Pancreas (tissue), 10 donors: ENCODE measurements around the gene XYLT1. TPM values are rescaled to one million over a fixed set of nuclear protein-coding genes. Genes with fewer than 3 reads are reported as not detected.

Source experiments
- ATAC-seq, 4 donors: fragments of 200-7000 bp; cut with Tn5 transposase; one replicate each; pipeline versions ENCODE4 v1.8.0 to v1.9.1; 2020; ENCODE audit warnings: mild to moderate bottlenecking in 4 of 4, moderate library complexity in 4 of 4
- DNase-seq, 6 donors: peaks; one replicate each; pipeline ENCODE4 v3.0.0-alpha.2; 2020
- FAIRE-seq: peaks from 2 replicates; lab custom pipeline; 2012; peaks lifted over from hg19 to GRCh38; lab: Jason Lieb, UNC
- H3K27ac ChIP-seq, 4 donors: fragments of 200-600 bp; sonication (generic); 1 replicate in 3 of 4; 2 replicates in 1 of 4; pipeline versions ENCODE4 v1.5.0 to v1.8.0; 2020
- H3K27me3 ChIP-seq, 4 donors: fragments of 200-600 bp; one replicate each; pipeline ENCODE4 v1.8.0; 2021
- H3K36me3 ChIP-seq, 3 donors: fragments of 200-600 bp; sonication (generic) in 1 of 3; one replicate each; pipeline versions ENCODE4 v1.5.0 to v1.8.0; 2020 to 2021
- H3K4me1 ChIP-seq, 3 donors: fragments of 200-600 bp; one replicate each; pipeline ENCODE4 v1.8.0; 2021
- H3K4me3 ChIP-seq, 4 donors: fragments of 200-600 bp; sonication (generic) in 2 of 4; one replicate each; pipeline versions ENCODE4 v1.5.0 to v1.8.0; 2020 to 2021
- H3K9me3 ChIP-seq, 4 donors: fragments of 200-600 bp; one replicate each; pipeline ENCODE4 v1.8.0; 2021
- WGBS, 2 donors: extraction: QIAGEN DNeasy Blood & Tissue Kit; methylation state at CpG; one replicate each; pipeline ENCODE4 v1.1.7; 2013; 5-methylcytosine and 5-hydroxymethylcytosine counted together
- intact Hi-C, 3 donors: fragments of 100-400 bp; cut with DNase I; formaldehyde crosslinking; loops; one replicate each; pipeline versions ENCODE4 v1.11.1 to v1.14.2; 2022
- polyA plus RNA-seq, 2 donors: library from polyadenylated mRNA; stranded (reverse); fragments of 200-250 nt; gene quantifications; one replicate each; pipeline ENCODE4 v1.2.3, GENCODE V29; 2013
- total RNA-seq, 6 donors: library from RNA; stranded (reverse); fragmentation: NEBNext Ultra II Directional in 4 of 6; extraction: Animal tissue kit (Norgen Biotek cat#: 25700) in 4 of 6; gene quantifications; one replicate each; pipeline versions ENCODE4 v1.2.1 to v1.2.4, GENCODE V29; 2021 to 2023
- TF ChIP-seq, protein P1 (sequence below), 4 donors: fragments of 200-600 bp; sonication (generic) in 3 of 4; IDR thresholded peaks; one replicate each; pipeline versions ENCODE4 v1.5.0 to v1.8.0; 2021; ENCODE audit warnings: antibody characterized with exemption in 4 of 4
- donor health status: healthy with polysubstance abuse.
- donor health status: DM: no; HTN: no; CAD: no; lungs with moderate emphysema.
- donor health status: DM: no; HTN: no; CAD: no.
- donor health status: control.
- donor health status: control.
- donor health status: Bipolar disorder and iron deficiency.
- donor health status: DM: yes; HTN: yes; CAD: no.
- donor health status: DM: no; HTN: no; CAD: no.
- donor health status: DM: no; HTN: no; CAD: no.
- donor health status: DM: yes; HTN: yes; CAD: no.

XYLT1 gene
- total and polyA plus RNA-seq, 8 donors = 1.6 to 8.2 (median 4.6) TPM

- H3K4me3 ChIP-seq = no peak overlapping the region
- H3K36me3 ChIP-seq = no peaks in the 10 kb centered on the region
- TF ChIP-seq, protein P1, sequence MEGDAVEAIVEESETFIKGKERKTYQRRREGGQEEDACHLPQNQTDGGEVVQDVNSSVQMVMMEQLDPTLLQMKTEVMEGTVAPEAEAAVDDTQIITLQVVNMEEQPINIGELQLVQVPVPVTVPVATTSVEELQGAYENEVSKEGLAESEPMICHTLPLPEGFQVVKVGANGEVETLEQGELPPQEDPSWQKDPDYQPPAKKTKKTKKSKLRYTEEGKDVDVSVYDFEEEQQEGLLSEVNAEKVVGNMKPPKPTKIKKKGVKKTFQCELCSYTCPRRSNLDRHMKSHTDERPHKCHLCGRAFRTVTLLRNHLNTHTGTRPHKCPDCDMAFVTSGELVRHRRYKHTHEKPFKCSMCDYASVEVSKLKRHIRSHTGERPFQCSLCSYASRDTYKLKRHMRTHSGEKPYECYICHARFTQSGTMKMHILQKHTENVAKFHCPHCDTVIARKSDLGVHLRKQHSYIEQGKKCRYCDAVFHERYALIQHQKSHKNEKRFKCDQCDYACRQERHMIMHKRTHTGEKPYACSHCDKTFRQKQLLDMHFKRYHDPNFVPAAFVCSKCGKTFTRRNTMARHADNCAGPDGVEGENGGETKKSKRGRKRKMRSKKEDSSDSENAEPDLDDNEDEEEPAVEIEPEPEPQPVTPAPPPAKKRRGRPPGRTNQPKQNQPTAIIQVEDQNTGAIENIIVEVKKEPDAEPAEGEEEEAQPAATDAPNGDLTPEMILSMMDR (IDR thresholded peaks at IDR 0.05) = no peak
- H3K27ac ChIP-seq = no peak overlapping the region
- H3K9me3 ChIP-seq = no peaks in the 10 kb centered on the region
- no peaks in the 10 kb centered on the region for H3K27me3 ChIP-seq
- 72 to 78% methylated on average over 5 of the region's 5 CpGs for WGBS, 2 donors
- DNase-seq (no peak), FAIRE-seq (no peak), ATAC-seq (peak in 2 of 4 donors; percentile 39 to 53)
- intact Hi-C loops = no loop called here
- peaks cover 0 to 3% (median 3%) of the 10 kb centered on the region in 3 donors for H3K4me1 ChIP-seq
Observed at GRCh38 chr16:17359788-17360390, 110.9 kb downstream of the XYLT1 start.

DNA sequence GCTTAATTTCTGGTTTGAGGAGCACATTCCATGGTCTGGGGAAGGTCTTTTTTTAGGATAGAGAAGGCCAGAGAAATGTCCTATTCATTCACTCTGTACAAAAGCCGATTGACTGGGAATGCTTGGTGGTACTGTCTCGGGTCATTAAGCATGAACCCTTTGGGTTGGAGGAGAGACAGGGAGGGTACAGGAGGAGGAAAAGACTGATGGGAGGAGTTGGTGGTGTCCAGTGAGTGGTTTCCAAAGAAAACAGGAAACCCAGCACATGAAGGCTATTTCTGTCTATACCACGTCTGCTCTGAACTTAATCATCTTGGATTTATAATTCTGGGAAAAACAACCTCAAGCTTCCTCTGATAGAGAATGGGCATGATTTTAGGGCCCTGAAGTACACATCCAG is 111.9 kb downstream of the XYLT1 start:
- no peak for FAIRE-seq

DNA sequence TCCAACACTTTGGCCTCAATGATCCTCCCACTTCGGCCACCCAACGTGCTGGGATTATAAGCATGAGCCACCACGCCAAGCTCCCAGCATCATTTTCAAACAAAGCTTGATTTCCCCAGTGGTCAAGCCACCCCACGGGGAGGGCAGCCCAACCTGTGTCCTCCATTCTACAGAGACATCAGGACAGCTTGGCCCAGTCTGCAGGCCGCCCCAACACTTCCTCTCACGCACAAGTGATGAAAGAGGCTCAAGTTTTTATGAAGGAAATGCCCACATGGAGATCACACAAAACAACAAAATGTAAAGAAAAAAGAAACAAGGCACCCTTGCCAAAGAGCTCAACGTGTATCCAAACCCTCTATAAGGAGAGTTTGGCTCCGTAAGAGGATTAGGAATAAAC is 112.4 kb downstream of the XYLT1 start:
- no peaks in the 10 kb centered on the region for H3K9me3 ChIP-seq
- intact Hi-C loops = no loop called here
- TF ChIP-seq, protein P1 (IDR thresholded peaks at IDR 0.05) = no peak
- no peak for DNase-seq
- no peaks in the 10 kb centered on the region for H3K36me3 ChIP-seq
- peaks cover 0 to 3% (median 0%) of the 10 kb centered on the region in 3 donors for H3K4me1 ChIP-seq
- H3K27ac ChIP-seq = no peak overlapping the region
- WGBS, 2 donors = 87 to 90% methylated on average over 8 of the region's 8 CpGs
- ATAC-seq = no peak
- H3K4me3 ChIP-seq = no peak overlapping the region
- no peak for FAIRE-seq
- H3K27me3 ChIP-seq = no peaks in the 10 kb centered on the region

More for the DNA sequence above, 111.9 kb downstream of the XYLT1 start:
- Histone ChIP-seq H3K4me1 (peaks cover 0 to 3% (median 0%) of the 10 kb centered on the region in 3 donors), H3K36me3 (no peaks in the 10 kb centered on the region), H3K27me3 (no peaks in the 10 kb centered on the region), H3K4me3 (no peak overlapping the region), H3K9me3 (no peaks in the 10 kb centered on the region), H3K27ac (no peak overlapping the region)
- 82 to 86% methylated on average over 3 of the region's 3 CpGs for WGBS, 2 donors
- ATAC-seq (peak in 1 of 4 donors; percentile 21), DNase-seq (no peak)
- intact Hi-C loops = no loop called here
- TF ChIP-seq, protein P1 (IDR thresholded peaks at IDR 0.05) = no peak

GRCh38 chr16:17357307-17358062 is 113.3 kb downstream of the XYLT1 start:
- Histone ChIP-seq H3K4me3 (no peak overlapping the region), H3K27ac (no peak overlapping the region), H3K27me3 (no peaks in the 10 kb centered on the region), H3K36me3 (no peaks in the 10 kb centered on the region), H3K4me1 (peaks cover 0 to 1% (median 0%) of the 10 kb centered on the region in 3 donors), H3K9me3 (no peaks in the 10 kb centered on the region)
- FAIRE-seq (no peak), DNase-seq (no peak), ATAC-seq (no peak)
- 90 to 93% methylated on average over 13 of the region's 13 CpGs for WGBS, 2 donors
- intact Hi-C loops = no loop called here
- TF ChIP-seq, protein P1 (IDR thresholded peaks at IDR 0.05) = no peak
